LHCN-M2 (cell line): Measurements from ENCODE around the gene ADGRB3. TPM values are rescaled to one million over a fixed set of nuclear protein-coding genes. Genes with fewer than 3 reads are reported as not detected.
"Not testable (repeated sequence)": the region's sequence is repeated elsewhere in the genome, so short reads cannot be mapped to it uniquely, and the experiment has no call there.

Experiments
- DNase-seq: peaks from one replicate; pipeline ENCODE4 v3.0.0-alpha.2; 2012; ENCODE audit warnings: low read depth
- total RNA-seq: library from RNA; depleted of rRNA; stranded (reverse); fragments of >200 nt; gene quantifications from 2 replicates; pipeline ENCODE4 v1.2.3, GENCODE V29; 2014

The ADGRB3 gene
- total RNA-seq, 1 experiment from 2014 or later: not detected

GRCh38 chr6:68649669-68650068, 14.6 kb downstream of the ADGRB3 start:
- no peak for DNase-seq

DNA sequence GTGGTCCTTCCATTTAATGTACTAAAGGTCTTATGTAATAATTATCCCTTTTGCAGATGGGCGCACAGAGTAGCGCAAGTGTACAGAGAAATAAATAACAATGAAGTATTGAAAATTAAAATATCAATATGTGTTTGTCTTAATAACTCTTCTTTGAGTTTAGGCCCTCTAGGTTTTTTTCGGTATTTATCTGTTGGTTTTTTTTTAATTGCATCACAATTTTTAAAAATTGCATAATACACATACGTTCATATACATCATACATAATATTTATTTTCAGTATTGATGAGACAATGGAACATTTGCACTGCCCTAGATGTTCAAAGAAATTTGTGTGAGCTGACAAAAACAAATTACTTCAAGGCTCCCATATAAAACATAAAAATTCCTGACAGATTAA, 15.1 kb downstream of the ADGRB3 start:
- DNase-seq: no peak

- DNase-seq: no peak
These were observed 16.2 kb downstream of the ADGRB3 start for GRCh38 chr6:68651011-68651985.

DNA sequence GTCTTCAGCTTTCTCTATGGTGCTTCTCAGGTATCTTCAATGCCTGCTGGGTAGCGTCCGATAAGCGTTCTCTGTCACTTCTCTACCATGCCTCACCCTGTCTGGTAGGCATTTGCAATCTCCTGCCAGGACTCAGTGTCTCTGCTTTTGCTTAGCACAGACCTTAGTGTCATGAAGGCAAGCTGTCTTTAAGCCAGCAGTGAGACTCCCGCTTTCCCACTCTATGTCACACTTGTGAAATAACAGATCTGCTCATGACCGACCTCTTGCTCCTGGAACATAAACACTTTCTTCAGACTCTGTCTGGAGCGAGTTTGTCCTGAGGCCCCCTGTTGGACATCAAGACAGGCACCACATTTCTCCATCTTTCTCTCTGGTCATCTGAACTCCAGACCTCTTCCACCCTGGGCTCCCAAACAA, 17.0 kb downstream of the ADGRB3 start:
- DNase-seq: no peak

DNA sequence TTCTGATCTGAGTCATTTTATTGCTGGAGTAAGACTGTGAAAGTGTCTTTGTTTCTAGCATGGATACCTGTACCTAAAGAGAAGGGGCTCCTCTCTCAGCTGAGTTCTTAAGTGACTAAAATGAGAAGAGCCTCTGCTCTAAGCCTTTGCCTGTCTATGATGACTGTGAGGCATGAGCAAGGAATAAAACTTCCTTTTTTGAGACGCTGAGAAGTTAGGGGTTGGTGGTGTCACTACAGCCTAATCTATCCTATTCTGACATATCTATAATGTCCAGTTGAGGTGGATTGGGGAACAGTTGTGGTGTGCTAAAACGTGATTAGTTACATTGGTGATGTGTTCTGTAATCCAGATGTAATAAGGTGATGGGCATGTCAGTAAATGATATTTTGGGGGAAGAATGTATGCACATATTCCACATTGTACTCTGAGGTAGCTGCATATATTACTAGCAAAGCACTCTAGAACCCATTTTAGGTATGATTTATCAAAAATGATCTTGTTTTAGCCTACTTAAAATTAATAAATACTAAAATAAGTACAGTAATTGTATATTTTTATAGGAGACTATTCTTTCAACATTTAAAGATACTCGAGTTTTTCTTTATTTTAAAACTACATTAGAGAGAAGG, 18.1 kb downstream of the ADGRB3 start:
- no peak for DNase-seq

- DNase-seq: no peak
These were observed 18.6 kb downstream of the ADGRB3 start for GRCh38 chr6:68653706-68654089.

- no peak for DNase-seq
These were observed 19.1 kb downstream of the ADGRB3 start for GRCh38 chr6:68654134-68654533.

GRCh38 chr6:68655028-68655427, 19.9 kb downstream of the ADGRB3 start:
- DNase-seq: no peak

DNA sequence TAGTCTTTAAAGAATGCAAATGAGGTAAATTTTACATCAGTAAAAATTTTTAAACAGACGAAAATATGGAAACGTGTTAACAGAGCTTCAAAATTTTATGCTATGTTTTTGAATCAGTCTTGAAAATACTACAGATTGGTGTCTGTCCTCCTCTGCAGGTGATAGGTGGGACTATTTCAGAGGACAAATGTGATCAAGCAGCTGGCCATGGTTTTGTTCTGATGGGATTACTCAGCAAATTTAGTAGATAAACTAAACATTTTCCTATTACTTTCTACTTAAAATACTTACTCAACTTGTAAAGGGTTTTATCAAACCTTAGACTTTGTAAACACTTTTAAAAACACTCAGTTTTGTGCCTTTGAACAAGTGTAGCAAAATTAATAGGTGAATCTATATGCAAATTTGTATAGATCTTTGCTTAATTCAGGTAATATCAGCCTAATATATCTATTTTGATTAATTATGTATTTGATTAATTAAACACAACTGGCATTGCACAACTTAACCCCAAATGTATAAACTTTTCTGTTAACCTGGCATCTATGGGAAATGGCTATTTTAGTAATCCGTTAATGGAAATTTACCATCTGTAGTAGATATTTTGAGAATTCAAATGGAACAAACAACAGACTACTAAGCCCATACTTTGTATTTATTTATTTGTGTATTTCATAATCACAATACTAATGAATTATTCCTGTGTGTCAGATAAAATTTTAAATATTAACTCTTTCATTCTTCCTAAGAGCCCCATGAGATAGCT, 22.5 kb downstream of the ADGRB3 start:
- DNase-seq: no peak

GRCh38 chr6:68658338-68658737, 23.3 kb downstream of the ADGRB3 start:
- no peak for DNase-seq

GRCh38 chr6:68673255-68673654, 38.2 kb downstream of the ADGRB3 start:
- no peak for DNase-seq

GRCh38 chr6:68675548-68675947, 40.5 kb downstream of the ADGRB3 start:
- no peak for DNase-seq

DNA sequence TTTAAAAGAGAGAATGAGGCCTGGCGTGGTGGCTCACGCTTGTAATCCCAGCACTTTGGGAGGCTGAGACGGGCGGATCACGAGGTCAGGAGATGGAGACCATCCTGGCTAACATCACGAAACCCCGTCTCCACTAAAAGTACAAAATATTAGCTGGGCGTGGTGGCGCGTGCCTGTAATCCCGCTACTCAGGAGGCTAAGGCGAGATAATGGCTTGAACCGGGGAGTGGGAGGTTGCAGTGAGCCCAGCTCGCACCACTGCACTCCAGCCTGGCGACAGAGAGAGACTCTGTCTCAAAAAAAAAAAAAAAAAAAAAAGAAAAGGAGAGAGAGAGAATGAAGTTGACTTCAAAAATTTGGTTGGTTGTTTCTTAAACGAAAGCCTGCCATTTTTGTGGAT, 41.0 kb downstream of the ADGRB3 start:
- DNase-seq: not testable (repeated sequence)

DNA sequence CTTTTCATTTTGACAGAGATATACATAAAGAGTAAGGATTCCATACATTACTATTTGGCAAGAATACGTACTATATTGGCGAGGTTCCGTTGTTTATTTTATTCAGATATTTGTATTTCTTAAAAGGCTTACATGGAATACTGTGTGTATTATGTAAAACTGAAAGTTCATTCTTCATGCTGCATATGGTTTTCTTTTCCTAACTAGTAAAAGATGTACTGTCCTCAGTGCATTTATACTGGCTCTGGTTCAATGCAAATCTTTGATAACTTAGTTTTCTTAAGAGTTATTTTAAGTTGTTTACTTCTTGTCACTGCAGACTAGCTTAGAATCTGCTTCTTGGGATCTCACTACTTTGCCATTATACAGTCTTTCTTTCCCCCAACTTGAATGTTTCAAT, 42.0 kb downstream of the ADGRB3 start:
- DNase-seq: no peak

- no peak for DNase-seq
These were observed 44.3 kb downstream of the ADGRB3 start for GRCh38 chr6:68679399-68679798.

GRCh38 chr6:68680264-68680663, 45.2 kb downstream of the ADGRB3 start:
- no peak for DNase-seq

GRCh38 chr6:68689910-68690309, 54.8 kb downstream of the ADGRB3 start:
- DNase-seq: no peak

DNA sequence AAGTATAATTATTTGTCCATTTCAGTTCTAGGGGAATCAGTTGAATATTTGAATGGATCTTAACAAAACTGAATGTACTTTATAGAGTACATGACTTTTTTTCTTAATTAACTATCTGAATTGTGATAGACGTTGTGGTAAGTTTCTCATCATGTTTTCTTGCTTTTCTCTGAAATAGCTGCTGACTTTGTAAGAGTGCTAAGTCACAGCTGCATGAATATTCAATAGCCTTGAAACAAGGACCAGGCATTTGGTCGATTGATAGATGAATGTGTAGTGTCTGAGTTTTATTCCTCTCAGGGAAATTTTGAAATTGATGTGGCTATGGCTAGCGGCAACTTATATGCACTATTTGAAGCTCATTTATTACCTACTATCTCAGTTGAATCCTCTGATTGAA, 56.0 kb downstream of the ADGRB3 start:
- no peak for DNase-seq

- no peak for DNase-seq
These were observed 58.2 kb downstream of the ADGRB3 start for GRCh38 chr6:68693271-68693670.

DNA sequence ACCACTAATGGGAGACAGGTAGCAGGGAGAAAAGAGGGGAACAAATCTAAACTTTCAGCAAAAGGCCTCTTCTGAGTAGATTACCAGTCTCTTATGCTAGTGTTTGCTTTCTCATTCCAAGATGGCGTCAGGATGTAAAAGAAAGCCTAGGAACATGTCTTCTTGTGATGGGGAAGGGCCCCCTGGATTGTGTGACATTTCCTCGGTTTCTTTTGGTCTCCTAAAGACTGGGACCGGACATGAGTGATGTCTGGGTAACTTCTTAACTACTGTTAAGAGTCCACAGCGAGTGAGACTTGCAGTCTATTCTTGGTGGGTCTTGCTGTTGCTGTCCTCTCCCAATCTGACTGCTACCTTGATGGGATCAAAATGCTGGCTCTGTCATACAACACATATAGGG, 60.3 kb downstream of the ADGRB3 start:
- no peak for DNase-seq

GRCh38 chr6:68695838-68696237, 60.8 kb downstream of the ADGRB3 start:
- no peak for DNase-seq

GRCh38 chr6:68697394-68697793, 62.3 kb downstream of the ADGRB3 start:
- no peak for DNase-seq
